Colon (tissue), 2 donors: Measurements from ENCODE around the gene HNRNPA2B1.
"Not testable (repeated sequence)": the region's sequence is repeated elsewhere in the genome, so short reads cannot be mapped to it uniquely, and the experiment has no call there.

Experiments
- FAIRE-seq: peaks from 2 replicates; lab custom pipeline; 2012; peaks lifted over from hg19 to GRCh38; lab: Jason Lieb, UNC
- donor health status: control.
- donor health status: control.

HNRNPA2B1 gene

DNA sequence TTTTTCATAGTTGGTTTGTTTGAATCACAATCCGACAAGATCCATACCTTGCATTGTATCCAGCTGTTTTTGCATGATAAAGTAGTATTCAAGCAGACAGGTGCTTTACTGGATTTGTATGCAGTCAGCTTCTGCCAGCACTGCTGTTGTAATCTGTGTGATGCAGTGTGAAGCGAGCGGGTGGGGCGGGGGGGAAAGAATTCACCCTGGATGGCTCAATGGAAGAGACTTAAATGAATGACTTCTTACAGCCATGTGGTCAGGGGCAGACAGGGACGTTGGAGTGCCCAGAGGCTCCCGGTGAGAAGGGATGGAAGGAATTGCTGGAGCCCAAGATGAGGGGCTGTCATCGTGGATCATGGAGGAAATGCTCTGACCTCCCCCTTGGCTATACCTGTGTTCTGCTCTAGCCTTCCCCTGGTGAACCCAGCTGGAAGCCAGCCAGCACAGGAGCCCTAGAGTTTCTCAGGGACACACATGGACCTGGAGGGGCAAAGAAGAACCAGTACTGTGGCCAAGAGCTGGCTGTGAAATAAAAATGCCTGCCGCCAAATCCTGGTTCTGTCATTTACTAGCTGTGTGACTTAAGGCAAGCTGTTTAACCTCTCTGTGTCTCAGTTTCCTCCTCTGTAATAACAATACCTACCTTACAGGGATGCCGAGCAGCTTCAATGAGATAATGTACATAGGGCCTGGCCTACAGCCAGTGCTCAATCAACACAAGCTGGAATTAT lies 34.4 kb downstream of the HNRNPA2B1 start:
- FAIRE-seq, result no peak

GRCh38 chr7:26163804-26164203 lies 36.7 kb downstream of the HNRNPA2B1 start:
- FAIRE-seq, result not testable (repeated sequence)

- FAIRE-seq, result no peak
Measured at GRCh38 chr7:26162431-26162830, 38.1 kb downstream of the HNRNPA2B1 start.

DNA sequence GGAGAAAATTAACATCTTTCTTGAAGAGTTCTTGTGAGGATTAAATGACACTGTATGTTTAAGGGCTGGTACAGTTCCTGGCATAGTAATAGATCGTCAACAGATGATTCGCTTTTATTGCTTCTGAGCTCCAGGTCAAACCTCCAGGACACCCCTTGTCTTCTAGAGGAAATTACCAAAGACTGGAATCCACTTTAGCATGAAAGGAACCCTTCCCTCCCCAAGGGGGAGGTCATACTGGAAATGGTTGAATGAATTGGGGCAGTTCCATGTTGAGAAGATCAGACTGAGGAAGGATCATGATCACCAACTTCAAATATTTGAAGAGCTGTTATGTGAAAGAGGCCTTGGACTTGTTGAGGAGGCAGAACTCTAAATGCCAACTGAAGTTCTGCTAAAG lies 39.6 kb downstream of the HNRNPA2B1 start:
- FAIRE-seq, result no peak

DNA sequence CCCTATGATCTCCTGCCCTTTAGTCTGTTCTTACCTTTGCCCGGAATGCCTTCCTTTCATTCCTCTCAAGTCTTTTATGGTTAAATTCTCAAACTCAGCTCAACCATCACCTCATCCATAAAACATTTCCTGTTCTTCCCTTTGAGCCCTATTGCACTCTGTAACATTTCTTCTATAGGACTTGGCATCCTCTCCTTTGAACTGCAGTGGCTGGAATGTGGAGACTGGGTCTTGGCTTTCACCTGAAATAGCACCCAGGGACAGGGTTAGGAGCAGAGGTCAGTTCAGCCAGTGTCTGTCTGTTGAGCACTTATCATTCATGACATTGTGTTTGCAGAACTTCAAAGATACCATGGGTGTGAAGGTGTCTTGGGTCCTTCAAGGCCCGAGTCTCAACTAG lies 41.3 kb downstream of the HNRNPA2B1 start:
- no peak for FAIRE-seq

GRCh38 chr7:26157520-26158105 lies 42.9 kb downstream of the HNRNPA2B1 start:
- no peak for FAIRE-seq

- no peak for FAIRE-seq
Measured at GRCh38 chr7:26156451-26157420, 43.8 kb downstream of the HNRNPA2B1 start.

DNA sequence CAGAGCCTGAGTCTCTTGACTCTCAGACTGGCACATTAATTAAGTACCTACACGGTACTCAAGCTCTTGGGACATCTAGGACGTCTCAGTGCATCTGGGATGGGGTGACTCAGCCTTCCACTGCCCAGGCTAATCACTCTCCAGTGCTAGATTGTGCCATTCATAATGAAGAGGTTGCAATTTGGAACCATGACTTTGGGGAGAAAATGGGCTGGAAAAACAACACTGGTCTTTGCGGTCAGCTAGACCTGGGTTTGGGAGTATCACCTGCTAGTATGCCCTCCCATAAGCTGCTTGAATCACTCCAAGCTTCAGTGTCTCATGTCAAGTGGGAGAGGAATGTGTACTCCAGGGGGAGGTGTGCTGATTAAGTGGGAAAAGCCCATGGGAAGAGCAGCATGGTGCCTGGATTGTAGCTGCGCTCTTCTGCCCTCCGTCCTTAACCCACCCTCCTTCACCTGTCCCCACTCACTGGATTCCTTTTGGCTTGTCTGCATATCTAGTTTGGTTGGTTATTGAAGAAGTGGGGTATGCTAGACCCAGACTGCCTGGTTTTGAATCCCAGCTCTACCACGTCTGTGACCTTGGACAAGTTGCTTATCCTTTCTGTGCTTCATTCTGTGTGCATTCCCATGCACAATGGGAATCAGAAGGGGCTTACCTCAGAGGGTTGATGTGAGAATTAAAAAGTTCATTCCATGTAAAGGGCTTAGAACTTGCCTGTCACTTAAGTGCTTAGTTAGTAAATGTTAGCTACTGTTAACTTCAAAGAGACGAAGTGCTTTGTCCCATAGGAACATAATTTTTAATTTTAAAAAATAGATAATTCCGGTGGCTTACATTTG lies 44.8 kb downstream of the HNRNPA2B1 start:
- no peak for FAIRE-seq

GRCh38 chr7:26153823-26154783 lies 46.4 kb downstream of the HNRNPA2B1 start:
- FAIRE-seq, result no peak

- no peak for FAIRE-seq
Measured at GRCh38 chr7:26153241-26153822, 47.2 kb downstream of the HNRNPA2B1 start.

DNA sequence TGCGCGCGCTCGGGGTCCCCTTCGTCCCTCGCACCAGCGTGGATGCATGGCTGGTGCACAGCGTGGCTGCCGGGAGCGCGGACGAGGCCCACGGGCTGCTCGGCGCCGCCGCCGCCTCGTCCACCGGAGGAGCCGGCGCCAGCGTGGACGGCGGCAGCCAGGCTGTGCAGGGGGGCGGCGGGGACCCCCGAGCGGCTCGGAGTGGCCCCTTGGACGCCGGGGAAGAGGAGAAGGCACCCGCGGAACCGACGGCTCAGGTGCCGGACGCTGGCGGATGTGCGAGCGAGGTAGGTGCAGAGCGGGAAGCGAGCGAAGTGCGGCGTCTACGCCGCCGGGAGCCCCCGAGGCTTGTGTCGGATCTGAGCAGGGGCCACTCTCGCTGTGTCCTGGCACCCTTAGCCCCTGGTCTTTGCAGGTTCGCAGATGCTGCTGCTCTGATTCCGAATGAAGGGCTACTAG lies 47.7 kb downstream of the HNRNPA2B1 start:
- FAIRE-seq, result not testable (repeated sequence)

DNA sequence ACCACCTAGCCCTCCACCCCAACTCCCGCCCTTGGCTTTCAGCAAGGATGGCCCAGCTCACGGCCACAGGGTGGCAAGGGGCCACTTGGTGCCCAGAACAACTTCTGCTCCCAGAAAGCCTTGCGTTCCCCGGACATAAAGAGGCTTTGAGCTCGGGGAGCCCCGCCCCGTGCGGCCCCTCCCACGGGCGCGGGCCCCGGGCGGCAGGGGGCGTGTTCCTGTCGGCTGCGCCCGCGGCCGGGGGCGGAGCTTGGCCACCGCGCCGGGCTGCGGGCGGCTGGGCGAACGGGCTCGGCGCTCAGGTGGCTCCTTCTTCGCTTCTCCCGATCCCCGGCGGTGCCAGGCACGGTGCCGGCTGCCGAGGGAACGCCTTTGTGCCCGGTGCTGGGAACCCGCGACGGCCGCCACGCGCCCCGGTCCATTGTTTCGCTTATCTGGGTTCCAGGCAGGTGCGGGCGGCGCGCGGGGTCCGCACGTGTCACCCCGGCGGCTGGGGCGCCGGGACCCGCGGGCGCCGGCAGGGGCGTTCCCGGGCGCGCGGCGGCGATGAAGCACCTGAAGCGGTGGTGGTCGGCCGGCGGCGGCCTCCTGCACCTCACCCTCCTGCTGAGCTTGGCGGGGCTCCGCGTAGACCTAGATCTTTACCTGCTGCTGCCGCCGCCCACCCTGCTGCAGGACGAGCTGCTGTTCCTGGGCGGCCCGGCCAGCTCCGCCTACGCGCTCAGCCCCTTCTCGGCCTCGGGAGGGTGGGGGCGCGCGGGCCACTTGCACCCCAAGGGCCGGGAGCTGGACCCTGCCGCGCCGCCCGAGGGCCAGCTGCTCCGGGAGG lies 48.4 kb downstream of the HNRNPA2B1 start, which contains the start of gene NFE2L3:
TSS of gene NFE2L3 (plus strand) at position 246 of the 829 bp plus-strand sequence. CDS start at position 547, 301 bp downstream.
- FAIRE-seq, result no peak

- FAIRE-seq, result no peak
Measured at GRCh38 chr7:26151650-26151952, 48.9 kb downstream of the HNRNPA2B1 start.

DNA sequence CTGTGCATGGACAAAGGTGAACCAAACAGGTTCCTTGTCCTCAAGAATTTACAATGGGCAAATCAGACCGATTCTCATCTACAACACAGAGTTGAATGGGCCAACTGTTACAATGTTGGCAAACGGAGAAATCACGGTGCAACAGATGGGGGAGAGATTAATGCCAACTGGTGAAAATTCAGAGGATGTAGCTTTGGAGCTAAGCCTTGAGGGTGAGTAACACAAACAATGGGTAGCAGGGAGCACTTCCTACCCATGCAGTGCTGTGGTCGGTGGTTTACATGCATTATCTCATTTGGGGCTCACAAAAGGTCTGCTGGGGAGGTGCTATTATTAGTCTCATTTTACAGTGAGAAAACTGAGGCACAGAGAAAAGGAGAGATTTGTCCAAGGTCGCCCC lies 49.5 kb downstream of the HNRNPA2B1 start:
- no peak for FAIRE-seq

DNA sequence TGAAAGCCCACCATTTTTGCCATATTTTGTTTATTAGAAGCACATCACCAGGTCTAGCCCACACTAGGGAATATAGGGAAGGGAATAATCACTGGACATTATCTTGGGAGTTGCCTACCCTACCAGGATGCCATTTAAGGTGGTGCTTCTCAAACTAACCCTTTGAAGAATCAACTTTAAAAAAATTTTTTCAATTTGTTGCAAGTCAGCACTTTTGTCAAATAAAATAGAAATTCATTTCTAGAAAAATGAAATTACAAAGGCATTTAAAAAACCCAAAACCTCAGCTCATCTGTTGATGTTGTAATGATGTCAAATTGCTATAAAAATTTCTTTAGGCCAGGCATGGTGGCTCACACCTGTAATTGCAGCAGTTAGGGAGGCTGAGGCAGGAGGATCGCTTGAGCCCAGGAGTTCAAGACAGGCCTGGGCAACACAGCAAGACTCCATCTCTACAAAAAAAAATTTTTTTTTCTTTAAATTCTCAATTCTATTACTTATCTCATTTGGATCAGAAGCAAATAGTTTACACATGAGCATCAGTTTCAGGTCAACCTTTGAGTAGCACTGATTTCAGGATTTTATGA lies 51.1 kb downstream of the HNRNPA2B1 start:
- FAIRE-seq, result no peak

DNA sequence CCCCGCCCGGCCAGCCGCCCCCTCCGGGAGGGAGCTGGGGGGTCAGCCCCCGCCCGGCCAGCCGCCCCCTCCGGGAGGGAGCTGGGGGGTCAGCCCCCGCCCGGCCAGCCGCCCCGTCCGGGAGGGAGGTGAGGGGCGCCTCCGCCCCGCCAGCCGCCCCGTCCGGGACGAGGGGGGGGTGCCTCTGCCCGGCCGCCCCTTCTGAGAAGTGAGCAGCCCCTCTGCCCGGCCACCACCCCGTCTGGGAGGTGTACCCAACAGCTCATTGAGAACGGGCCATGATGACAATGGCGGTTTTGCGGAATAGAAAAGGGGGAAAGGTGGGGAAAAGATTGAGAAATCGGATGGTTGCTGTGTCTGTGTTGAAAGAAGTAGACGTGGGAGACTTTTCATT lies 52.2 kb downstream of the HNRNPA2B1 start:
- not testable (repeated sequence) for FAIRE-seq

- not testable (repeated sequence) for FAIRE-seq
Measured at GRCh38 chr7:26147646-26148306, 52.8 kb downstream of the HNRNPA2B1 start.

GRCh38 chr7:26147030-26147429 lies 53.5 kb downstream of the HNRNPA2B1 start:
- FAIRE-seq, result no peak
